Measurements from ENCODE around the gene LONP2.
"Not testable (repeated sequence)": the region's sequence is repeated elsewhere in the genome, so short reads cannot be mapped to it uniquely, and the experiment has no call there.

LONP2 gene

DNA sequence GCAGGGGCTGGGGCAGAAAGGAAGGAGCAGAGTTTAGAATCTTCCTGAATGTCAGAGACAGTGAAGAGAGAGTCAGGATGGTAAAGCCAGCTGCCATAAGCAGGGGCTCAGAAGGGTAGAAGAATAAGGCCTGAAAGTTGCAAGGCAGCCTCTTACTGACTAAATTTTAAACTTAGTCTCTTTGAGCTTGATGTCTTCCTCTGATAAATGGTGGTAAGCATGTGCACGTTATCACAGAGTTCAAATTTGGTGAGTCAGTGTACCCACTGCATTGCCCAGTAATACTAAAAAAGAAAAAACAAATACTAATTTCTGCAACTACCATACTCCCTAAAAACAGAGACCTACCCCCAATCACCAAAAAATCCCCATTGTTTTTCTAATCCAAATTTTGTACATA, 96.0 kb downstream of the LONP2 start:
- DNase-seq (ENCODE audit: low spot score), result no peak

DNA sequence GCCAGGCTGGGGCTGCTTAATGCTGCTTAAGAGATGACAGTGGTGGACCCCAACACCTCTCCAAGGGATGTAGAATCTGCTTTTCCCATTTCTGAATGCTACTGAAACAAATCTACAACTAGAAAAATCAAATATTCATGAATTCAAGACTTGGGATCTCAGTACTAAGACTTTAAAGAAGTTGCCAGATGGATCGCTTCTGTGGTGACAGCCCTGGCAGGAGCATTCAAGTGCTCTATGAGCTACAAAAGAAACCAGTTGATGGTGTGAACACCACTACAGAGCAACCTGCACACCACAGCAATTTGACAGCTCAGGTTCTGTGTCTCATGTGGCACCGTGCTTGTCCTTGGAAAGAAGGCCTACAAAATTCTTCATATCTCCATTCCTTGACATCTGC, 98.5 kb downstream of the LONP2 start:
- DNase-seq (ENCODE audit: low spot score), result no peak

DNA sequence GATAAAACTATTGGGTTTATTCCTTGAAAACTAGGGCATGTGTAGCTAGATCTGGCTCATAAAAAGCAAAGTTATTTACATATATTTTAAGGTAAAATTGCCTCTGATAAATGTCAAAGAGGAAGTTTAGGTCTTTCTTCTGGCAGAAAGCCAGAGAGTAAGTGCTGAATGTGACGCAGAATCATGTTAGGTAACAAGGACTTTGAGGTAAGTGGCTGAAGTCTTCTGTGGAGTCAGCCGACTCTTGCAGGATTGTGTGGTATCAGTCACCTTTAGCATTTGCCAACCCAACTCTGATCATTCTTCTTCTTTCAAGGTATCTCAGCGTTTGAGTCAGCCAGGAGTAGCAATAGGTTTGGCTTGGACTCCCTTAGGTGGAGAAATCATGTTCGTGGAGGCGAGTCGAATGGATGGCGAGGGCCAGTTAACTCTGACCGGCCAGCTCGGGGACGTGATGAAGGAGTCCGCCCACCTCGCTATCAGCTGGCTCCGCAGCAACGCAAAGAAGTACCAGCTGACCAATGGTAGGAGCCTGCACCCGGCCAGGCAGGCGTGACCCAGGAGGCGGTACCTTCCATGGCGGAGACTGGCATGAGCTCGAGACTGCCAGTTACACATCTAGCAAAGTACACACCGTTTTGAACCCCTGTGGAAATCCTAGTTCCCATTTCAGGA, 103.2 kb downstream of the LONP2 start:
- no peak for DNase-seq (ENCODE audit: low spot score)

DNA sequence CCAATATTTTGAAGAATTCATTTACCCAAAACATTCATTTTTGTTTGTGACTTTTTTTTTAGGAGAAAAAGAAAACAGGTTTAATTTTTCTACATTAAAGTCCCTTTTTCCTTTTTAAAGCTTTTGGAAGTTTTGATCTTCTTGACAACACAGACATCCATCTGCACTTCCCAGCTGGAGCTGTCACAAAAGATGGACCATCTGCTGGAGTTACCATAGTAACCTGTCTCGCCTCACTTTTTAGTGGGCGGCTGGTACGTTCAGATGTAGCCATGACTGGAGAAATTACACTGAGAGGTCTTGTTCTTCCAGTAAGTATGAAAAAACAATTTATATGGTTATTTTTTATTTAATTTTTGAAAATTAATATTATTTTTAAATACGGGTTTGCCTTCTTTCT, 103.9 kb downstream of the LONP2 start:
- DNase-seq (ENCODE audit: low spot score), result no peak

DNA sequence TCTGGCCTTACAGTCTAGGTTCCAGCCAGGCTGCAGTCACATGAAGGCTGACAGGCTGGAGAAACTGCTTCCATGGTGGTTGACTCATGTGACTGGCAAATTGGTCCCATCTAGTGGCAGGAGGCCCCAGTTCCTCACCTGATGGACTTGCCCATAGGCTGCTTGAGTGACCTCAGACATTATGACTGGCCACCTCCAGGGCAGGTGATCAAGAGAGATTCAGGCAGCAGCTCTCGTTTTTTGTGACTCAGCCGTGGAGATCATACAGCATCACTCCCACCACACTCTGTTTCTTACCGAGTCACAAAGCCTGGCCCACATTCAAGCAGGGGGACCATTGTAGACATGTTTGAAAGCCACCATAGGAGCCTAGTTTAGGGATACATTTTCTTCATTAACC, 106.6 kb downstream of the LONP2 start:
- DNase-seq (ENCODE audit: low spot score), result no peak

DNA sequence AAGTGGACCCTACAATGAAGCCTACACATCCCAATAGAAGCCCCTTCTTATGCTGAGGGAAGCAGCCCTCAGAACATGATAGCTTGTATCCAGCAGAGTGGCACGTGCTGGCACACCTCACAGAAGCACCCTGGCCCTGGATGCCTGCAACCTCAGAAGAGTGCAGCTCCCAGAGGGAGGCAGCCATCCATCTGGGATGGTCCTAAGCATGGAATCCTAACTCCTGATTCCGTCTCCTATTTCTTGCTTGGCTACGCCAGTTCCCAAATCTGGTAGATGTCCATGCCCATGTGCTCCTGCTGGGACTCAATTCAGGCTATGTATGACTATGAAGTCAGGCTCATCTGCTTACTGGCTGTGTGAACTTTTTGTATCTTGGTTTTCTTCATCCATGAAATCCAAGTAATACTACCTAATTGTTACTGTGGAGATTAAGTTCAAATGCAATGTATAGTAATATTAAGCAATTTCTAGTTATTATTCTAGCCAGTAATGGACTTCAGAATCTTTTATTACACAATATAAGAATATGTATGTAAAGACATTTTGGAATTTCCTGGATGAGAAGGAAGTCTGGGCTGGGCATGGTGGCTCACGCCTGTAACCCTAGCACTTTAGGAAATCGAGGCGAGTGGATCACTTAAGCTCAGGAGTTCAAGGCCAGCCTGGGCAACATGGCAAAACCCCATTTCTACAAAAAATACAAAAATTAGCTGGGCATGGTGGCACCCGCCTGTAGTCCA, 108.7 kb downstream of the LONP2 start:
- no peak for DNase-seq (ENCODE audit: low spot score)

DNA sequence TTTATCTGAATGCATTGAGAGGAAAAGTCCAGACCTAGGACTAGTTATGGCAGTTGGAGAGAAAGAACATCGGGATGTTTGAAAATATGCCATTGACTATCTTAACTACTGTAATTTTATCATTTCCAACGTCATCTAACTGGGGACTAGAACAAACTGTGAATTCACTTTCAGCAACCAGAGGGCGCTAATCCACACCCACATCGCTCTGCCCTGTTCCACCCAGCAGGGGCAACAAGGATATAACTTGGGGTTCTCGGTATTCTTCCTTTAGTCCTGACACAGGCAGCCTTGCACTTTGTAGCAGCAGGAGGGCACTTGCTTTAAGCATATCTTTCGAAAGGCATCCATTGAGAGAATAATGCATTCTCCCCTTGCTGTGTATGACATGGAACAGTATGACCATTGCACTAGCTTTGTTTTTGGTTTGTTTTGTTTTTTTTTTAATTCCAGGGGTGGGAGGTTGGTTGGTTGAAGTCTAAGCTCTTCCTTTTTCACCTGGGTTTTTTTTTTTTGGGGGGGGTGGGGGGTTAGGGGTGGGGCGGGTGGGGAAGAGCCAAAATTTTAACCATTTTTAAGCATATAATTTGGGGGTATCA, 109.6 kb downstream of the LONP2 start:
- peak; percentile 72 for DNase-seq (ENCODE audit: low spot score)

DNA sequence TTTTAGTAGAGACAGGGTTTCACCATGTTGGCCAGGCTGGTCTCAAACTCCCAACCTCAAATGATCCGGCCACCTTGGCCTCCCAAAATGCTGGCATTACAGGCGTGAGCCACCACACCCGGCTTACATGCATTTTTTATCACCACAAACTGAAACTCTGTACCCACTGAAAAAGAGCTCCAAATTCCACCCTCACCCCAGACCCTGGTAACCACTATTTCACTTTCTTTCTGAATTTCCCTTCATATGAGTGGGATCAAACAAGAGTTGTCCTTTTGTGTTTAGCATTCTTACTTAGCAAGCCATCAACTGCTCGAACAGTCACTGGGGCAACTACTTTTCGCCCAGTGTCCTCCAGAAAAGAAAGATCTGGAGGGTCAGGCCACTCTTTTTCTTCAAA, 110.3 kb downstream of the LONP2 start:
- DNase-seq (ENCODE audit: low spot score), result not testable (repeated sequence)

DNA sequence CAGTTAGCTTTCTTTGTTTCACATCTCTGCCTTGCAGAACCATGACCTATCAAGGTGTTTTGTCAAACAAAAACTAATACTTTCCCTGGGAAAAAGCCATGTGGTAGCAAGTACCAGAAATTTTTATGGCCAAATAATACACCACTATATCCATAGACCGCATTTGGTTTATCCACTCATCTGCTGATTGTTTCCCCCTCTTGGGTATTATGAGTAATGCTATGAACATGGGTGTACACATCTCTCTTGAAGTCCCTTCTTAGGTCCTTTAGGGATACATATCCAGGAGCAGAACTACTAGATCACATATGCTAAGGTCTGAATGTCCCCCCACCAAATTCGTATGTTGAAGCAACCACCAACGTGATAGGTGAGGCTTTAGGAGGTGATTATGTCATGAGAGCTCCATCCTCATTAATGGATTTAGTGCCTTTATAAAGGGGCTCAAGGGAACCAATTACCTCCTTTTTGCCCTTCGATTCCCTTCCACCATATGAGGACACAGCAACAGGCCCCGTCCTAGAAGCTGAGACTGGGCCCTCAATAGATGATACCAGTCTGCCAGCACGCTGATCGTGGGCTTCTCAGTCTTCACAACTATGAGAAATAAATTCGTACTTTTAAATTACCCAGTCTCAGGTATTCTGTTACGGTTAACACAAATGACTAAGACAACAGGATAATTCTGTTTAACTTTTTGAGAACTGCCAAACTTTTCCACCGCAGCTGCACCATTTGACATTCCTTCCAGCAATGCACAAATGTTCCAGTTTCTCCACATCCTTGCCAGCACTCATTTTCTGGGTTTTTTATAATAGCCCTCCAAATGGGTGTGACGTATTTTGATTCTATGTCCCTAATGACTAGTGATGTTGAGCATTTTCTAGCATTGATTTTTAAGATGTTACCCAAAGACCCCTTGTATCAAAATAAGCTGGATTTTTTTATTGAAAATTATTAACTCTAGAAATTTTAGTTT, 111.1 kb downstream of the LONP2 start:
- no peak for DNase-seq (ENCODE audit: low spot score)

DNA sequence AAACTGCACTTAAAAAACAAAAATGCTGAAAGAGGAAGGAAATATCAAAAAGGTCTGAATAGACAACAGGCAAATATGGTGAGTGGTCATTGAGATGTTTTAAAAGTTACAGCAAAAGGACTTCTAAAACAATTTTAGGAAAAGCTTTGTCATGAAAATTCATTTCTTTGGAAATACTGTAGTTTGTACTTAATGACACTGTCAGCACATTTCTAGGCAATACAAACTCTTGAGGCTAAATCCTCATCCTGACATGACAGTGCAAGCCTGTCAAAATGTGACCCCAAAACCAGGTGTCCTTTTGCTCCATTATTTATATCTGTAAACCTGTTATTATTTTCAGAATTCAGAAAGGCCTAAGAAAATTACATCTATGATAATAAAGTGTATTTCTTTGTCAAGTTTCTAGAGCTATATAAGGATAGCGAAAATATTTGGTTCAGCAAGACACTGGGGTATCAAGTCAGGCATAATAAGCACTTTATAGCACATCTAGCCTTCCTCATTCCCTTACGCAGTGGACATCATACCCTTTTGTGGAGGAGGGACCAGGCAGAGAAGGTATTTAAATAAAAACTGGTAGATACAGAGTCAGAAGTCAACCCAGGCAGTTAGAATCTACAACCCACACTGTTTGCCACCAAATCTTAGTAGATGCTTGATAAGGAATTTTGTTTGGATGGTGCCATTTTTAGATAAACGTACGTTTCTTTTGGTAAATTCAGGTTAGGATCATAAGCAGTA, 112.7 kb downstream of the LONP2 start:
- no peak for DNase-seq (ENCODE audit: low spot score)

DNA sequence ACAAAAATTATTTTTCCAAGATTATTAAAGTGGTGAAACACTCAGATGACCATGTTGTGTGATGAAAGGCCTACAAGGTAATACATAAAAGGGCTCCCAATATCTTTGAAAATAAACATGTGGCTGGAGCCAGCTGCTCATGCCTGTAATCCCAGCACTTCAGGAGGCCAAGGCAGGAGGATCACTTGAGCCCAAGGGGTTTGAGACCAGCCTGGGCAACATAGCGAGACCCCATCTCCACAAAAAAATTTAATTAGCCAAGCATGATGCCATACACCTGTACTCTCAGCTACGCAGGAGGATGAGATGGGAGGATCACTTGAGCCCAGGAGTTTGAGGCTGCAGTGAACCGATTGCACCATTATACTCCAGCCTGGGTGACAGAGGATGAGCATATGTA, 114.3 kb downstream of the LONP2 start:
- no peak for DNase-seq (ENCODE audit: low spot score)

DNA sequence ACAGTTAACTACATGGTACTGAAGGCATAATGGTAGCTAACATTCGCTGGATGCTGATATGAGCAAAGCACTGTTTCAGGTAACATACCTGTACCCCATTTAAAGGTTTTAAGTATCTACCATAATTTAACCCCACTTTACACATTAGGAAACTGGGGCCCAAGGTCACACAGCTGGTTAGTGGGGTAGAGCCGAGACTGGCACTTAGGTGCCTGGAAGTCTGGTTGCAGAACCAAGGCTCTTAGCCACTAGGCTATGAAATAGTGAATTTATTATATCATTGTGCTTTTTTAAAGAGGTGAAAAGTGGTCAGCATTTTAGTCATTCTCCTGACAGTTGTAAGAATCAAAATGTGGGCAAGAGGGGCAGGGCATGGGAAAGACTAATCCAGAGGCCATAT, 115.9 kb downstream of the LONP2 start:
- no peak for DNase-seq (ENCODE audit: low spot score)

DNA sequence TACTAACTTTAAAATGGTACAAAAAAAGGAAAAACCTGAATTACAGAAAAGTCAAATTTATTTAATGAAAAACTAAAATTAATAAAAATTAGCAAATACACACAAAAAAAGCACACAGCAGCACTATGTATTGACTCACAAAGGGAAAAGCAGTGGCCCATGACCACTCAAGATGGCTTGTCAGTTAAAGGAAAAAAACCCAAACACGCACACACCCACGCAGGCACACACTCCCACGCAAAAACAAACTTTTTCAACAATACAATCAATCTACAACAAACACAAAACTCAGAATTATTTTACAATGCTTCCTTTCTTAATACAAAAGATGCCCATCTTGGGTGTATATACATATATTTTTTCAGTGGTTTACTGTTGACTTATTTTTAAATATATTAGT, 116.9 kb downstream of the LONP2 start:
- DNase-seq (ENCODE audit: low spot score), result no peak

DNA sequence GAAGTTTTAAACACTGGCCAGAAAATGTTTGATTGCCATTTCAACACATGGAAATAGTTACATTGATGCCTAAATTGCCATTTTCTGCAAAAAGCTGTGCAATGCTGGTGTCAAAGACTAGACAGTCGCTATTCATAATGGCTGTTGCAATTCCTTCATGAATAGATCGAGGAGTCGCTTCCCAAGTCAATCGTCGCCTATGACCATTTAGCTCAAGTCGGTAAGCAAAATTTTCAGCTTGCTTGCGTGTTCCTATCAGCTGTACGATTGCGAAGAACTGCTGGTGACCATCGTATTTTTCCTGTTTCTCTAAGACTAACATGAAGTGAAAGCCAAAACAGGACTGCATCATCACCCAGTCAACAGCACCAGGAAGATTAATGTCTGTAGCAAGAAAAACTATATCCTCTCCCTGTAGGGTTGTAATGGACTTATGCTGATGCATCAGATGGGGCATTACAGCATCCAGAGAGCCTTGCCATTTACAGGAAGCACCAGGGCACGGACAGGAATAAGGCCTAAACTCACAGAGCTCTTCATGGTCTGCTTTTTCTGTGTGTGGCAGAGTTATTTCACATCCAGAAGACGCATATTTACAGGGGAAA, 117.5 kb downstream of the LONP2 start:
- no peak for DNase-seq (ENCODE audit: low spot score)

DNA sequence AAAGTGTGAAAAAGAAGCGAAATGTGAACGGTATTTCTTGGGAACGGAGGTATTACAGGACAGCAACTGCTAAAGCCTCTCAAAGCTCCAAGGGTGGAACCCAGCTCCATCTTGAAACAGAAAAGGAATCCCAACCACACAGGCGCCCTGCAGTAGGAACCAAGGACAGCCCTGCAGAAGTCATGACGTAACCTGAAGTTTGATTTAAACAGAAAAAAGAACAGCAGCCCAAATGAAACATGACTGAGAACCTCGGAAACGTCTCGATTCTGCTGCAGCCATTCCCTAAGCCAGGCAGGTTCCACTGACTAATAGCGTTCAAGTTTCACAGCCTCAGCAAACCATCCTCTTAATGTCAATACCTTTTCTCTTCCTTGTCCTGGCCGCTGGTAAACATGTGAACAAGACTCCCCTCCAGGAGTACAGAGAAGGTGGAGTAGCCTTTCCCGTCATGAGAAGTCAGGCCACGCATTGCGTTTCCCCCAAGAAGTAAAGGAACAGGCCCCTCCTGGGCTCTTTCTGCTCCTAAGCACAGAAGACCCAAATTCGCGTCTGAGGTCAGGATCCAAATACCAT, 121.0 kb downstream of the LONP2 start:
- no peak for DNase-seq (ENCODE audit: low spot score)

DNA sequence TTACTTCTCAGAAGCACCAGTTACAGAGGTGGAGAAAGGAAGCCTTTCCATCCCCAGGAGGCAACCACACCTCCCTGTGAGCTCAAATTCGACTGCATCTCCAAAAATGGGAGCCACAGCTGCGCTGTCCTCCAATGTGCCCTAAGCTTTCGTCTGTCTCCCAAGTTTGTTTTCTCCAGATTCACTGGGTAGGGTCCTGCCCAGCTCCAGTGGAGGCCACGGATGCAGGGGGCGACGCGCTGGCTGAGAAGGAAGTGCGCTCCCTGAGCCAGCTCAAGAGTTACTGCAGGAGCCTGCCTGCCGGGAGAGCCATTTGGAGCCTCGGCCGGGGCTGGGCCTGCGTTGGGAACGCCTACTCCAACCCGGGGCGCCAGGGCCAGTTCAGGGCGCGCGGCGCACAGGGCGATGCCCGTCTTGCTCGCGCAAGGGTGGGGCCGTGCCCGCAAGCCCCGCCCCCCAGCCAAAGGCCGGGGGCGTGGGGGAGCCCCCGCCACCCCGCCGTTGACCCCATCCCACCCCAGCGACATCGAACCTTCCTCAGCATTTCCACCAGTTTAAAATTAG, 121.6 kb downstream of the LONP2 start:
- DNase-seq (ENCODE audit: low spot score), result peak; percentile 70

DNA sequence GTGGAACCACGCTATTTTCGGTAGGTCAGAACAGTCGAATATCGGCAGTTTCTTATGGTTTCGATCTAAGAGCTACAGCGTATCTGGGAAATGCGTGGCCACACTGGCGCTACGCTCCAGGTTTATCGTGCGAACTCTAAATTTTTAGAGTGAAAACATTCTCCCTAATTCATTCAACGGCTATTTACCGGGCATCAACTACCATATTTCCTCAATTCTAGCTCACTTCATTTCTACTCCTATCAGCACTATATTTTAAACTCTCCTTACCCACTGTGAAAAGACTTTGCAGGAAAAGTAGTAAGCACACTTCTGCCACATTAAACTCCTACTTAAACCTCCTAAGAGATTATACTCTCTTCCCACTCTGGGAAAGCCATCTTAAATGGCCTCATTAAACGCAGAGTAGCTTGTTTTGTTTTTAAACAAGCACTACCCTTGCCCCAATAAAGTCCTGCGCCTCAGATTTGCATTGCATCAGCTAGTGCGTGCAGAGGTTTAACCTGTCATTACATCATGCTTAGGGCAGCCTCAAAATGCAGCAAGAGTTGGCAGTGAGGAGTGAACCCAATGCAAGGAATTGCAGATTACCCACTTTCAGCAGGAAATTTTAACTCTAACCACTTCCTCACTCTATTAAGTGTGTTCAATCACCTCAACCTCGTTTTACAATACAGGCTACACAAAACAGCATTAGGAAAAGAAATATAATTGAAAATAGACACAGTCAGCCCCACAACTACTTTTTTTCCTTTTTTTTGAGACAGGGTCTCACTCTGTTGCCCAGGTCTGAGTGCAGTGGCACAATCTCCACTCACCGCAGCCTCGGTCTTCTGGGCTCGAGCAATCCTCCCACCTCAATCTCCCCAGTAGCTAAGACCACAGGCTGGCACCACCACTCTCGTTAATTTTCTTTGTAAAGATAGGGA, 122.3 kb downstream of the LONP2 start:
- DNase-seq (ENCODE audit: low spot score), result peak; percentile 58

DNA sequence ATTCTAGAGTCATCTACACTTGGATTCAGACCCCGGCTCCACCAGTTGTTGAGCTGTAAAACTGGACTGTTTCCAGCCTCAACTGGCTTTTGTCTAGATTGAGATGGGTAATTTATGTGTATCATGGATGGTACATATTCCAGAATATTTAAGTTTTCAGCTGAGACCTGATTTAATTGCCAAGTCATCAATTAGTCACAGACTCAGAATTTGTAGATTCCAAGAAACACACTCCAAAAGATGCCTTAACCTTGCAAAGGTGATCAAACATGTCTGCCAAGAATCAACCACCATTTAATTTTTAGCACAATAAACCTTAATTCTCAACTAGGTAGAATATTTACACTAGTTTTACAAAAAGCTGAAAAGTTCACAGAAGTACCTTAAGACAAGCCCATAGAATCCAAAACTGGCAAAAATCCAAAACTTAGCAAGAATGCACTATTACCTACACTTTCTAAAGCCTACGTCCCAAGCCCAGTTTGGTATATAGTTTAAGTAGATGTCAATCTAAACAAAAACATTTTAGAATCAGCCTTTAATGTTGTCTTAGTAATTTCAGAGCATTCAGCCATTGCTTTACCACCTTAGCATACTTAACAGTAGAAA, 123.4 kb downstream of the LONP2 start:
- DNase-seq (ENCODE audit: low spot score), result no peak

DNA sequence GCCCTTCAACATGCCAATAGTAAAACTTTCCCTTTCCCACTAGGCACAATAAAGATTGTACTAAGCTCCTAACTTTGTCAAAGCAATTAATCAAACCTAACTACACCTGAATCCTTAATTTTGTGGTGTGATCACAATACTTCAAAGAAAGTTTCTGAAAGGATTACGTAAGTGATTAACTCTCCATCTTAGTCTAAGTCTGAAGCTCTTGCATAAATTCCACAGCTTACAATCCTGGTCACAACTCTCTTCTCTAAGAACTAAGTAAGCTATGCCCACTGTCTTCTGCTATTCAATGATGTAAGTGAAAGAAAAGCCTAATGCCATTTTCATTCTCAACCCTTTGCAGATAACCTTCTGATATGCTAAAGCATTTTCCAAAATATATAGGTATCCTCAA, 125.7 kb downstream of the LONP2 start:
- DNase-seq (ENCODE audit: low spot score), result no peak
